Measurements from ENCODE around the gene RHBDD1.

RHBDD1 gene

DNA sequence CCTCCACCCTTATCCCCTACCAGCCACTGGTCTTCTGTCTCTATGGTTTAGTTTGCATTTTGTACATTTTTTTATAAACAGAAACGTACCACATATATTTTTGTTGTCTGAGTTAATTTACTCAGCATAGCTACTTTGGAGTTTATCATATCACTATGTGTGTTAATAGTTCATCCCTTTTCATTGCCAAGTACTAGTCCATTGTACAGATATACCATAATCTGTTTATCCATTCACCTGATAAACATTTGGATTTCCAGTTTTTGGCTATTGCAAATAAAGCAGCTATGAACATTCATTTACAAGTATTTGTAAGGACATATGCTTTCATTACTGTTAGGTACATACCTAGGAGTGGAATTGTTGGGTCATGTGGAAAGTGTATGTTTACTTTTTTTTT is 123.6 kb downstream of the RHBDD1 start:
- Histone ChIP-seq H3K9me3 (ENCODE audit: control insufficient read depth, insufficient read depth, low read length) (no peaks in the 10 kb centered on the region), H3K4me3 (ENCODE audit: low read length) (no peak overlapping the region), H3K27me3 (ENCODE audit: control insufficient read depth, insufficient read depth, low read length) (no peaks in the 10 kb centered on the region), H3K27ac (ENCODE audit: low read length) (no peak overlapping the region), H3K4me1 (ENCODE audit: control insufficient read depth, insufficient read depth, low read length) (peaks cover 2% of the 10 kb centered on the region; the same call in 1 of the 2 replicates), H3K36me3 (ENCODE audit: control insufficient read depth, insufficient read depth, low read length) (no peaks in the 10 kb centered on the region)
- DNase-seq (ENCODE audit: low read depth, low spot score) = no peak
- WGBS (ENCODE audit: insufficient coverage, insufficient read length) = no CpG with 5 or more reads among the region's 1 CpG

DNA sequence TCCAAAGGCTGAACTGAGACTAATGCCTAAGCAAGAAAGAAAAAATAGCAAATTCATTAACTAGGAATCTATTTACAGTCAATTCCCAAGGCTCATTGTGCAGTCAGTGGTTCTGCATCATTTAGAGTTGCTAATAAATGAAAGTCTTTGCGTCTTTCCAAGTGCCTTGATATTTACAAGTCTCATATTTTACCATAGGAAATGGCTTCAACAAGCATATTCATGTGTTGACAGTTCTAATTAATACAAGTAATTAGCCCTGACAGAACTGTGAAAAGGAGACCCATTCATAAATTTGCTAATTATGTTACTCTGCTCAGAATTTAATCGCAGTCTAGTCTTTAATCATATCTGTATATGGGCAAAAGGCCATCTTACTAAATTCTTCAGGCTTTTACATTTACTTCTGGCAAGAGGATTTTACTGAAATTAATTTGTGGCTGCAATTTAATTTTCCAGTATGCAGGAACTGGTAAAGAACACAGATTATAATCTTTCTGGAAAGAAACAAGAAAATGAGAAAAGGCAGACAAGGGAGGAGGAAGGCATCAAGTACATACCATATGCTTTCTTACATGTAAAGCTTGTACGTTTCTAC is 126.4 kb downstream of the RHBDD1 start:
- peaks cover 2% of the 10 kb centered on the region; the same call in 1 of the 2 replicates for H3K4me1 ChIP-seq (ENCODE audit: control insufficient read depth, insufficient read depth, low read length)
- no peak for DNase-seq (ENCODE audit: low read depth, low spot score)
- H3K9me3 ChIP-seq (ENCODE audit: control insufficient read depth, insufficient read depth, low read length) = no peaks in the 10 kb centered on the region
- no CpG with 5 or more reads among the region's 3 CpGs for WGBS (ENCODE audit: insufficient coverage, insufficient read length)
- no peaks in the 10 kb centered on the region for H3K36me3 ChIP-seq (ENCODE audit: control insufficient read depth, insufficient read depth, low read length)
- no peak overlapping the region for H3K27ac ChIP-seq (ENCODE audit: low read length)
- H3K27me3 ChIP-seq (ENCODE audit: control insufficient read depth, insufficient read depth, low read length) = no peaks in the 10 kb centered on the region
- H3K4me3 ChIP-seq (ENCODE audit: low read length) = no peak overlapping the region

DNA sequence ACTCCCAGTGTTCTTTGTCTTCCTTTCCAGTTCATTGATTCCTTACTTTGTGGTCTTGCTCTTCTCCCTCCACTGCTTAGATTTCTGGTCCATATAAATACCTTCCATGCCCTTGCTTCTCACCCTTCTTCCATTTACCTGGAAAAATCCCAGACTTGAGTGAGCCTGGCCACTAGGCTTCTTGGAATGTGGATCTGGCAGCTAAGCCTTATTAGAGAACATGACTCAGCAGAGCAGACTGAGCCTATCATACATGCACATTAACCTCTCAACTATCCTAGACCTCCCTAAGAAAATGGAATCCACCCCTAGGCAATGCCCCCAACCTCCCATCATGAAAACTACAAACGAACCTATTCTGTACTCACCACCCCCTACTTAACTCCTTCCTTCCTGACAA is 127.7 kb downstream of the RHBDD1 start:
- Histone ChIP-seq H3K4me1 (ENCODE audit: control insufficient read depth, insufficient read depth, low read length) (peaks cover 2% of the 10 kb centered on the region; the same call in 1 of the 2 replicates), H3K9me3 (ENCODE audit: control insufficient read depth, insufficient read depth, low read length) (no peaks in the 10 kb centered on the region), H3K36me3 (ENCODE audit: control insufficient read depth, insufficient read depth, low read length) (no peaks in the 10 kb centered on the region), H3K27ac (ENCODE audit: low read length) (no peak overlapping the region), H3K27me3 (ENCODE audit: control insufficient read depth, insufficient read depth, low read length) (no peaks in the 10 kb centered on the region), H3K4me3 (ENCODE audit: low read length) (no peak overlapping the region)
- no CpG with 5 or more reads among the region's 1 CpG for WGBS (ENCODE audit: insufficient coverage, insufficient read length)
- no peak for DNase-seq (ENCODE audit: low read depth, low spot score)

DNA sequence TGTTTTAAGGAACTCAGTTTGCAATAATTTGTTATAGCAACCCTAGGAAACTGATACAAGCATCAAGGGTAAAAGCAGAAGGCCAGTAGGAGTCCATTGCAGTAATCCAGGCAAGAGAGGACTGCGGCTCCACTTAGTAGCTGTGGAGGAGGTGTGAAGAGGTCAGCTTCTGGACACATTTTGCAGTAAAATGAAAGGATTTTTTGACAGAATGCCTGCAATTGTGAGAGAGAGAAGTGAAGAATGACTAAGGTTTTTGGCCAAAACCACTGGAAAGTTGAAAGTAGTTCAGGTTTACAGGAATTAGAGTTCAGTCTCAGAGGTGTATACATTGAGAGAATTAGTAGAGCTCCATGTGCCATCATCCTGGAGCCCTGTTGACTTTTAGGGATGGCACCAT is 129.5 kb downstream of the RHBDD1 start:
- peaks cover 2% of the 10 kb centered on the region; the same call in 1 of the 2 replicates for H3K4me1 ChIP-seq (ENCODE audit: control insufficient read depth, insufficient read depth, low read length)
- H3K9me3 ChIP-seq (ENCODE audit: control insufficient read depth, insufficient read depth, low read length) = no peaks in the 10 kb centered on the region
- DNase-seq (ENCODE audit: low read depth, low spot score) = no peak
- no peak overlapping the region for H3K27ac ChIP-seq (ENCODE audit: low read length)
- H3K4me3 ChIP-seq (ENCODE audit: low read length) = no peak overlapping the region
- H3K36me3 ChIP-seq (ENCODE audit: control insufficient read depth, insufficient read depth, low read length) = no peaks in the 10 kb centered on the region
- no CpG with 5 or more reads among the region's 1 CpG for WGBS (ENCODE audit: insufficient coverage, insufficient read length)
- no peaks in the 10 kb centered on the region for H3K27me3 ChIP-seq (ENCODE audit: control insufficient read depth, insufficient read depth, low read length)

DNA sequence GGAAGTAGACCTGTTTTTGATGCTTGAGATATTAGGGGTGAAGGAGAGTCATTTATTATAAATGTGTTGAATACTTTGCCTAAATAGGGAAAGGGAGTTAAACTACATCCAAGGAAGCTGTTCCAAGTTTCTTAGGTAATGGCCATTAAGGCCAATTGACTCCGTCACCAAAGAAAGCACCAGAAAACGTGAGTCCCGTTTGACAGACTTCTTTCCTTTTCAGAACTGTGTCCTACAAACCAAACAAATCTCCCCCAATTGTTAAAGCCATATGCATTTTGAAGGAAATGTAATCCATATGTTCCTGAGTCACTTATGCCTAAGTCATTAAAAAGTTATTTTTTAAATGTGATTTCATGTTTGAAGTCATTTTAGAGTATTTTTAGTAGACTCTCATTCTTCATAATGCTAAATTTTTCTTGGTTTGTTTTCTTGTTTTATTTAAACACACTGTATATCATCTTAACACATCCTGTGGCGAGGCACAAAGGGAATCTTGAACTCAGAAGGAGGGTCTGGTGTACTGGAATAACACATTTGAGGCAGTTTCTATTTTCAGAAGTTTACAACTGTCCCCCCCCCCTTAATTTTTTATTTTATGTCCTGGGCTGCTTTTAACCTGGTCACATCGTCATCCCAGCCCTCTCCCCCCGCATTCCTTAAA is 133.7 kb downstream of the RHBDD1 start:
- Histone ChIP-seq H3K36me3 (ENCODE audit: control insufficient read depth, insufficient read depth, low read length) (no peaks in the 10 kb centered on the region), H3K9me3 (ENCODE audit: control insufficient read depth, insufficient read depth, low read length) (no peaks in the 10 kb centered on the region), H3K4me3 (ENCODE audit: low read length) (no peak overlapping the region), H3K27ac (ENCODE audit: low read length) (no peak overlapping the region), H3K27me3 (ENCODE audit: control insufficient read depth, insufficient read depth, low read length) (no peaks in the 10 kb centered on the region), H3K4me1 (ENCODE audit: control insufficient read depth, insufficient read depth, low read length) (no peaks in the 10 kb centered on the region)
- WGBS (ENCODE audit: insufficient coverage, insufficient read length) = no CpG with 5 or more reads among the region's 6 CpGs
- no peak for DNase-seq (ENCODE audit: low read depth, low spot score)

DNA sequence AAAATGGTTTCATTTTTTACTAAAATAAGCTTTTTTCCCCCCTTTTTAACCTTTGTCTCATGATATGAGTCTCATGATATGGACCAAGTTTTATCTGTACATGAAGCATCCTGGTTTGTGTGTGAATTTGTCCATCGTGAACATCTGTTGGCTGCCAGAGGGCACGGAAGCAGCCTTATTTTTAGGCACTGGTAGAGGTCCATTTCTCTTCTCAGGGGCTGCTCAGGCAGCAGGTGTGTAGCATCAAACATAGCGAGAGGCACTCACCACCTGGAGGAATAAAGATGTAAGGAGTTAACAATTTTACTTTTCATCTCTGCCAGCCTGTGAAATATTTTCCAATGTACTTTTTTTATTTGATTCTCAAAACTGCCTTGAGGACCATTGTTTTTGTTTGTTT is 134.5 kb downstream of the RHBDD1 start:
- Histone ChIP-seq H3K4me3 (ENCODE audit: low read length) (no peak overlapping the region), H3K9me3 (ENCODE audit: control insufficient read depth, insufficient read depth, low read length) (no peaks in the 10 kb centered on the region), H3K4me1 (ENCODE audit: control insufficient read depth, insufficient read depth, low read length) (no peaks in the 10 kb centered on the region), H3K36me3 (ENCODE audit: control insufficient read depth, insufficient read depth, low read length) (no peaks in the 10 kb centered on the region), H3K27me3 (ENCODE audit: control insufficient read depth, insufficient read depth, low read length) (no peaks in the 10 kb centered on the region), H3K27ac (ENCODE audit: low read length) (no peak overlapping the region)
- no peak for DNase-seq (ENCODE audit: low read depth, low spot score)
- WGBS (ENCODE audit: insufficient coverage, insufficient read length) = no CpG with 5 or more reads among the region's 3 CpGs

DNA sequence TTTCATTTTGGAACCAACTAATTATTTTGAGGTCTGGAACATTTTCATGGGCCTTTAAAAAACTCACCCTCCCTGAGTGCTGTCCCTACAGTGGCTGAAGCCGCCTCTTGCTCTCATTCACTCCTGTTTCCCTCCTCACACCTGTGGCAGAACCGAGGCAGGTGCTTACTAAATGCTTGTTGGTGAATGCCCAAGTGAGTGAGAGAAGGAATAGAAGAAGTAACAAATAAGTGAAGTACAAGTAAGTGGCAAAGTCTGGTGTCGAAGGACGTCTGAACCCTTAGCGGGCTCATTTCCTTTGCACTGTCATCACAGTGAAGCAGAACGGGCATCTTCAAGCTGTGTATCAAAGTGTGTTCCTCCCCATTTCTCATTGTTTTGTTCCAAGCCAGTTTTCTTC is 135.2 kb downstream of the RHBDD1 start:
- H3K4me3 ChIP-seq (ENCODE audit: low read length) = no peak overlapping the region
- no peak for DNase-seq (ENCODE audit: low read depth, low spot score)
- no peaks in the 10 kb centered on the region for H3K4me1 ChIP-seq (ENCODE audit: control insufficient read depth, insufficient read depth, low read length)
- WGBS (ENCODE audit: insufficient coverage, insufficient read length) = no CpG with 5 or more reads among the region's 6 CpGs
- H3K27ac ChIP-seq (ENCODE audit: low read length) = no peak overlapping the region
- H3K9me3 ChIP-seq (ENCODE audit: control insufficient read depth, insufficient read depth, low read length) = no peaks in the 10 kb centered on the region
- no peaks in the 10 kb centered on the region for H3K36me3 ChIP-seq (ENCODE audit: control insufficient read depth, insufficient read depth, low read length)
- no peaks in the 10 kb centered on the region for H3K27me3 ChIP-seq (ENCODE audit: control insufficient read depth, insufficient read depth, low read length)

DNA sequence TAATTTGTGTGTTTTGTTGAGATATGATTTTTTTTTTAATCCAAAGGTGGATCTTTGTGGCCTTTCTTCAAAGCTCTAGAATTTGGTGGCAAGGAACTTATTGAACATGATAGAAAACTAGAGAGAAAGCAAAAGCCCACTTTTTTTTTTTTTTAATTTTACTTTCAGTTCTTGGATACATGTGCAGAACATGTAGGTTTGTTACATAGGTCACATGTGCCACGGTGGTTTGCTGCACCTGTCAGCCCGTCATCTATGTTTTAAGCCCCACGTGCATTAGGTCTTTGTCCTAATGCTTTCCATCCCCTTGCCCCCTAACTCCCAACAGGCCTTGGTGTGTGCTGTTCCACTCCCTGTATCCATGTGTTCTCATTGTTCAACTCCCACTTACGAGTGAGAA is 135.9 kb downstream of the RHBDD1 start:
- no CpG with 5 or more reads among the region's 4 CpGs for WGBS (ENCODE audit: insufficient coverage, insufficient read length)
- H3K27ac ChIP-seq (ENCODE audit: low read length) = no peak overlapping the region
- H3K36me3 ChIP-seq (ENCODE audit: control insufficient read depth, insufficient read depth, low read length) = no peaks in the 10 kb centered on the region
- no peak for DNase-seq (ENCODE audit: low read depth, low spot score)
- H3K27me3 ChIP-seq (ENCODE audit: control insufficient read depth, insufficient read depth, low read length) = no peaks in the 10 kb centered on the region
- H3K4me1 ChIP-seq (ENCODE audit: control insufficient read depth, insufficient read depth, low read length) = no peaks in the 10 kb centered on the region
- H3K4me3 ChIP-seq (ENCODE audit: low read length) = no peak overlapping the region
- H3K9me3 ChIP-seq (ENCODE audit: control insufficient read depth, insufficient read depth, low read length) = no peaks in the 10 kb centered on the region

DNA sequence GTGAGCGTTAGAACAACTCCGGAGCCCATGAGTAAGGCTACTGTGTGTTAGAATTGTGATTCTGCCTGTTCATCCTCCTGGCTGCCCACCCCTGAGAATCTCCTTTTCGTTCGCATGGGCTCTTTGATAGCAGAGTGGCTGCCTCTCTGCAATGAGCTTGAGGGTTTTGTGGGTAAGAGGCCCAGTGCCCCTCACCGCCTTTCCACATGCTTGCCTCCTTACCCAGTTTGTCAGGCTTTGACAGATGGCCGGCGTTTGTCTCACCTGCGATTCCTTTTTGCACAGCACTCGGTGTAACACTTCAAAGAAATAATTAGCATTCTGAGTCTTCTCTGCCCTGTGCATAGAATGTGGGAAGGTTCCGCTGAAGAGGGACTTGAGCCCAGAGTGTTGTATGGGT is 138.0 kb downstream of the RHBDD1 start:
- H3K36me3 ChIP-seq (ENCODE audit: control insufficient read depth, insufficient read depth, low read length) = no peaks in the 10 kb centered on the region
- H3K9me3 ChIP-seq (ENCODE audit: control insufficient read depth, insufficient read depth, low read length) = no peaks in the 10 kb centered on the region
- DNase-seq (ENCODE audit: low read depth, low spot score) = no peak
- no CpG with 5 or more reads among the region's 10 CpGs for WGBS (ENCODE audit: insufficient coverage, insufficient read length)
- no peaks in the 10 kb centered on the region for H3K4me1 ChIP-seq (ENCODE audit: control insufficient read depth, insufficient read depth, low read length)
- no peak overlapping the region for H3K4me3 ChIP-seq (ENCODE audit: low read length)
- H3K27ac ChIP-seq (ENCODE audit: low read length) = no peak overlapping the region
- H3K27me3 ChIP-seq (ENCODE audit: control insufficient read depth, insufficient read depth, low read length) = no peaks in the 10 kb centered on the region

DNA sequence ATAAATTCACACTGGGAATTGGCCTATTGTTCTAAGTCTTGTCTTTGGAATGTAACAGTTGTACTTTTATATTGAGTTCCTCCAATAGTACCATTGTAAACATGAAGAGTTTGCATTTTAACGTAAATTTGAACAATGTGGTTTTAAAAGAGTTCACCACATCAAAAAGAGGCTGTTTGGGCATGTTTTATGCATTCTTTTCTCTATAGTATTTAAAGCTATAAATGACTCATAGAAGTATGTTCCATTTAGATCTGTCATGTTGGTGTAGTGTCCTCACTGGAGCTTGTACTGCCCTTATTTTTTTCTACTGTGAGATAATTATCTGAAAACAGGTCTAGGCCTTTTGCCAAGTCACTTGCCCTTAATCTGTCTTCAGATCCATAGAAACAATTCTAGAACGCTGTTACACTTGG is 141.9 kb downstream of the RHBDD1 start:
- H3K4me1 ChIP-seq (ENCODE audit: control insufficient read depth, insufficient read depth, low read length) = no peaks in the 10 kb centered on the region
- no peak overlapping the region for H3K4me3 ChIP-seq (ENCODE audit: low read length)
- H3K9me3 ChIP-seq (ENCODE audit: control insufficient read depth, insufficient read depth, low read length) = no peaks in the 10 kb centered on the region
- WGBS (ENCODE audit: insufficient coverage, insufficient read length) = no CpG with 5 or more reads among the region's 2 CpGs
- DNase-seq (ENCODE audit: low read depth, low spot score) = no peak
- no peak overlapping the region for H3K27ac ChIP-seq (ENCODE audit: low read length)
- no peaks in the 10 kb centered on the region for H3K27me3 ChIP-seq (ENCODE audit: control insufficient read depth, insufficient read depth, low read length)
- no peaks in the 10 kb centered on the region for H3K36me3 ChIP-seq (ENCODE audit: control insufficient read depth, insufficient read depth, low read length)

DNA sequence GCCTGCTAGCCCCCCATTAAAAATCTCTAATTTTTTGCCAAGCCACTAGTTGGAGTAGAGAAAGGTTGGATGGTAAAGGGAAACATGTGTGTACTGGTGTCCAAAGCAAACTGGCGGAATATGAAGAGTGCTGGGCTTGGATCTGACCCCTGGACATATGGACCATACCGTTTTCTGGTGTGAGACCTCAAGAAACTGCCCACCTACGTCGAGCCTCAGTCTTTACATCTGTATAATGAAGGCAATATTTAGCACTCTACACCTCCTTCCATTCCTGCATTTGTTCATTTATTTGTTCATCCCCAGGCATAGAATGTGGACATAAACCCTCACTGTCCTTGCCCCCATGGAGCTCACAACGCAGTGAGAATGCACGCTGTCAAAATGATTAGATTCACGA is 142.4 kb downstream of the RHBDD1 start:
- H3K9me3 ChIP-seq (ENCODE audit: control insufficient read depth, insufficient read depth, low read length) = no peaks in the 10 kb centered on the region
- no peaks in the 10 kb centered on the region for H3K4me1 ChIP-seq (ENCODE audit: control insufficient read depth, insufficient read depth, low read length)
- DNase-seq (ENCODE audit: low read depth, low spot score) = no peak
- no peak overlapping the region for H3K27ac ChIP-seq (ENCODE audit: low read length)
- WGBS (ENCODE audit: insufficient coverage, insufficient read length) = no CpG with 5 or more reads among the region's 7 CpGs
- no peaks in the 10 kb centered on the region for H3K36me3 ChIP-seq (ENCODE audit: control insufficient read depth, insufficient read depth, low read length)
- H3K27me3 ChIP-seq (ENCODE audit: control insufficient read depth, insufficient read depth, low read length) = no peaks in the 10 kb centered on the region
- H3K4me3 ChIP-seq (ENCODE audit: low read length) = no peak overlapping the region

All from iPS DF 6.9 (cell line).